Hindlimb muscle (tissue), 1 donor: ENCODE data around the gene CMTM4. TPM values are rescaled to one million over a fixed set of nuclear protein-coding genes. Genes with fewer than 3 reads are reported as not detected.
A peak's percentile ranks its signal among the peaks of the same experiment; 100 is the strongest.

Source experiments
- DNase-seq: peaks from one replicate; pipeline ENCODE4 v3.0.0-alpha.2; 2013
- polyA plus RNA-seq: library from polyadenylated mRNA; unstranded; fragments of 120-200 nt; gene quantifications from one replicate; pipeline ENCODE4 v1.2.1, GENCODE V29; 2013; ENCODE audit not compliant: insufficient read length

CMTM4 gene
- polyA plus RNA-seq, result 8.0 TPM

- peak; percentile 91 for DNase-seq
Measured at GRCh38 chr16:66696669-66697630, at the start of gene CMTM4. Gene CMTM4, minus strand, starts transcription at chr16:66696743. Its CDS starts 218 bp downstream, at chr16:66696525.

GRCh38 chr16:66746048-66746447 lies 49.5 kb upstream of the CMTM4 start:
- DNase-seq, result no peak

DNA sequence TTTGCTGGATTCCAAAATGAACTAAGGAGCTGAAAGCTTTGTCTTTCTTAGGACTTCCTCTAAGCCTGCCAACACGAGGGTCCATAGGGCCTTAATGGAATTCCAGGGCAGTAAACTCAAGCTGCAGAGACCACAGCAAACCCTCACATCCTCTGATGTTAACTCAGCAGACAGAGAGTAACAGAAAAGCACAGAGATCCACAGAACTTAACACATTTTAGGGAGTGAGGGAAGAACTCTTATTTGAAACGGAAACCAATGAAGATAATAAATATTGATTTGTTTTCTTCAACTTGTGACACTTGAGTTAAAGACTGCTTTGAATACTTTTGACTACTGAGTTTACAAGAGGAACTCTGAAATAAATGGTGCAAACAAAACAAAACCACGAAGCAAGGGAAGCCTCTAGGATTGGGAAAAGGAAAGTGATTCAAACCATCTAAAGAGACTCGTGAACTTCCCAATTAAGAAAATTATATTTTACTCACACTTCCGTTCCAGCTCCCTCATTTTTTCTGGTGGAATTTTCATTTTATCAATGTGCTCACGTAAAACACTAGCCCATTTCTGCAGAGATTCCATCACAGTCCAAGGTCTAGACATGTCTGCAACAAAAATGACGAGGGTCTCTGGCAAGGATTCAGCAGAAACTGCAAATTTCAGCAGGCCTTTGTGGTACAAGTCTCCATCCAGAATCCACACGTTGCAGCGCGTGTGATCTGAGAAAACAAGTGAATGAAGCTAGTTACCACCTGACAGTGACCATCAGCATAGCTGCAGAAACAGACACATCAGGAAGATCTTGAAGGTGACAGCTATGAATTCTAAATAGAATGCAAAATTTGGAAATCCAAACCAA lies 45.6 kb upstream of the CMTM4 start:
- DNase-seq, result peak; percentile 46

DNA sequence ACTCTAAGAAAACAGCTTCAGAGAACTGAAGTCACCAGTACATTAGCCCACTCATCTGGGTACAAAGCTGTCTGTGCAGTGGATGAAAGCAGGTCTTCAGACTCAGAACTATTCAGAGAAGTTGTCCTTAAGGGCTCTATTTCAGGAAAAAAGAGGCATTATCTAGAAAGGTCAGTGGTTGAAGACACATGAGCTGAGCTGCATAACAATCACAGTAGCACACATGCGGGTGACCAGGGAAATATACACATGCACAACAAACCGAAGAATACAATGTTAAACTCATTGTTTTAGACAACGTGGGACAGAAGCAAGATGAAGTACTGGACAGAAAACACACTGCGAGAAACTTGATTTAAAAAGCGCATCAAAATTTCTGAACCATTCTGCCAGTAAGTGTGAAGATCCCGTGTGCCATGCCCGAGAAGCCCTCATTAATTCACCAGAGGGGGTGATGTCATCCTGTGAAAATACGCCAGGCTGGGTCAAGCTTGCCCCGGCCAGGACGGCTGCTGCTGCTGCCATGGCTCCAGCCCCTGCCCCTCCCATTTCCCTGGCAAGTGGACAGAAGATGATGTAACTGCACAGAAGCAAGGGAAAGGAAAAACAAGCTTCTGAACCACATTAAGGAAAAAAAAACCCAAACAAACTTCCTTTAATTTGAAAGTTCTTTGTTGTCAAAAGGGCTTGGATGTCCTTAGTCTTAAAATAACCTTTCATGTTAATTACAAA lies 44.8 kb upstream of the CMTM4 start:
- DNase-seq, result peak; percentile 92

GRCh38 chr16:66740533-66740932 lies 44.0 kb upstream of the CMTM4 start:
- DNase-seq, result no peak

- no peak for DNase-seq
Measured at GRCh38 chr16:66740010-66740409, 43.5 kb upstream of the CMTM4 start.

DNA sequence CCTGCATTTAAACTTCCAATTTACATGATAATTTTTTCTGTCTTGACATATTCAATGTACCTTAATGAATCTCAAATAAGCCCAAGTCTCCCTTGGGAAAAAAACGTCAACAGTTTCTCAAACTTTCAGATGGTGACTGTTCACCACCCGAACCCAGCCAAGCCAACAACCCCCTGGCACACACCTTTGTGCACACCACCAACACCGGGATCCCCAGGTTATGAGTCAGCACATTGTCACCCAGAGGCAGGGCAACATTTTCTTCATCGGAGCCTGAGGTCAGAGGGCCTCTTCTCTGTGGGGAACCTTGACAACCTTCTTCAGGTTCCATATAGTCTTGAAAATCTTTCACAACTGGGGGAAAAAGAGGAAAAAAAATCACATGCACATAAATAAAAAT lies 39.3 kb upstream of the CMTM4 start:
- DNase-seq, result no peak

DNA sequence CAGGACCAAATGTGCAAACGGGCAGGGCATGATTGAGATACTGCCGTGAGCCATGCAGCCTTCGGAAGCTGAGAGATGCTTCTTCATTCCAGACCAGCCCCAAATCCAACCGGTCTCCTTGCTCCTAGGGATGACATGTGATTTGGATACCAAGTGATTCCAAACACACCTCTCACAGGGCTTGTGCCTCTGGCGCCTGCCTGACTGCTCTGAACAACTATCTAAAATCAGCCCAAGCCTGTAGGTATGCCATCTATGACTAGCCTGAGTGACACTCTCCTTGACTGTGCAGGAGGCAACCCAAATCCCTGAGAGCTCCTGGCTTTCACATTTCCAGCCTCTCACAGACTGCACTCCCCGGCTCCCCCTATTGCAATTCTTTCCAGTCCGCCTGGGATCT lies 34.6 kb upstream of the CMTM4 start:
- DNase-seq, result no peak

DNA sequence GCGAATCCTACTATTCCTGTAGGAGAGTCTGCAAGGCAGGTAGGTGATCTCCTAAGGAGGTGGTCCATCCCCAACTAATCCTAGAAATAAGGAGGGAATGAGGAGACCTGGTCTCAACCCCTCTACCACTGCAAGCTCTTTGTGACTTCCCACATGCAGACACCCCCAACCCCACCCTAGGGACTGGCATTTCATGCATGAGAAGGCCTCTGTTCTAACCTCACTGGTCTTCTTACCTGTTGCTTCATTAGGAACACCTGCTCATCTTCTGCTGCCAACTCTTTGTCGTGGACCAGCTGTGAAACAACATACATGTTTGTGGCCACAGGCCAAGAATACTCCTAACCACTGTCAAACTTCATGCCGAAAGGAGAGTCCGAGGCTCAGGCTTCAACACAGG lies 32.3 kb upstream of the CMTM4 start:
- no peak for DNase-seq

DNA sequence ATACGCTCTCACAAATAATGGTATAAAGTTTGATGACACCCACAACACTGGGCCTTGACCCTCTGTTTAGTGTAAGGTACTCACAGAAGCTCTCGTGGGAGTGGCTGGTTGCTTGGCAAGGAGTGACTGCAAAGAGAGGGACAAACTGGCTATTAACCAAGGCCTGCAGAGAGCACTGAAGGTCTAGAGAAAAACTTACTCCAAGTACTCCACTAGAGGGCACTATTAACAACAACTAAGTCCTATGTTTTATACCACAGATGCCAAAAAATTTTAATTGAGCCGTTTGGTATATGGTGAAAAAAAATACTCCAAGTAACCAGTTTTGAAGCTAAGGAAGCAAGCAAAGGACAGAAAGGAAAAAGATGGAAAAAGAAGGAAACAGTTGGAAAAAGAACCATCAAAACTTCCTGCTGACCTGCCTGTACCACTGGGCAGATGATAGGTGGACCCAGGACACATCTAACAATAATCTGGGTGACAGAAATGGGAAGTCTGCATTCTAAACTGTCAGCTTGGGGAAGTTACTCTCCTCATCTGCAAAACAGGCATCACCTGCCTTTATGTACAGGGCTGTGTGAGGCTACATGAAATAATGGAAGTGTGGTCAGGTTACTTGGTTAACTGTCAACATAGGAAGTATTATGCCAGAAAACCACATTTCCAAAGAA lies 31.7 kb upstream of the CMTM4 start:
- DNase-seq, result peak; percentile 61

- DNase-seq, result no peak
Measured at GRCh38 chr16:66720766-66721165, 24.2 kb upstream of the CMTM4 start.

DNA sequence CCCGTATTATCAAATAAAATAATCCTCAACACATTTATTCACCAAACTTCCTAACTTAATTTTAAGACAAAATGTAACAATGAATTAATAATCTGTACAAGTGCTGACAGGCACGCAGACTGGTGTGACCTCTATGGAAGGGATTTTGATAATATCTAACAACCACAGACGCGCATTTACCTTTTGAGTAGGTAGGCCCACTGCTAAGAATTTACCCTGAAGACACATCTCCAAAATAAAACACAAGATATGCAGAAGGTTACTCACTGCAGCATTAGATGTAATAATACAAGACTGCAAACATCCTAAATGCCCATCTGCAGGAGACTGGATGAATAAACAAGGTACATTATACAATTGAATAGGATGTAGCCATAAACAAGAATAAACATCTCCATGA lies 22.7 kb upstream of the CMTM4 start:
- DNase-seq, result no peak

DNA sequence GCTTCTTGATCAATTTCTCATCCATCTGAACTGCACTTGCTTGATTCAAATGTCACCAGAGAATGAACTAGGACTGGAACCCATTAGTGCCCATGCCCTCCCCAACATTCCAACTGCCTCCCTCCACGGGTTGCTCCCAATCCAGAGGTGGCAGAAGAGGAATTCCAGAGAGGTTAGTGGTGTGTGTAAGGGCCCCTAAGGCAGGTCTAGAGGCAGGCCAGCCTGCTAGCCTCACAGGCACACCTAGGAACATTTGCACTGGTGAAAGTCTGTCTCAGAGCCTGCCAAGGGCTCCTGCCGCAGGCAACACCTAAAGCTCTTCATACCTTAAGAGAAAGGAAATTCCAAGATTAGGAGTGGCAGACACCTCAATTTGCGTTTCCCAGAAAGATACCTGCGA lies 21.2 kb upstream of the CMTM4 start:
- no peak for DNase-seq

DNA sequence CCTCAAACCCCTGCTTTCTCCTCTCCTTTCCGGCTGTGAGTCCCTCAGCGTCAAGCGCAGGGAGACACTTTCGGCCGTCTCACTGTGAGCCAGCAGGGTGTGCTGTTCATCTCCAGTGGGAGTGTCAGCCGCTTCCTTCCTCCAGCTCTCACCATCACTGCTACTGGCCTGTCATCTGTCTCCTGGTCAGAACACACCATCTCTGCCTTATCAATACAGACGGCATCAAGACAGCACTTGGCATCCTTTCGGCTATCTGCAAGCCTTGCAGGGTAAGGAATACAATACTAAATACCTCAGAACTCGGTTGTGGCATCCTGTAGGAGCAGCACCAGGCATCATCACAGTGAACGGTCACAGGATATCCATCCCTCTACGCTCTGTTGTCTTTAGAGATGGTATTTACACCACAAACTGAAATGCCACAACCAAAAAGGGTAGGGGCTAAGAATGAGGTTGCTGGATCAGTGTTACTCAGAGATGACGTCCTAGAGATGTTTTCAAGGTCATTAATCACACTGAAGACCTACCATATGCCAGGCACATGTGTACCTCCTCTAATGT lies 20.7 kb upstream of the CMTM4 start:
- DNase-seq, result no peak

DNA sequence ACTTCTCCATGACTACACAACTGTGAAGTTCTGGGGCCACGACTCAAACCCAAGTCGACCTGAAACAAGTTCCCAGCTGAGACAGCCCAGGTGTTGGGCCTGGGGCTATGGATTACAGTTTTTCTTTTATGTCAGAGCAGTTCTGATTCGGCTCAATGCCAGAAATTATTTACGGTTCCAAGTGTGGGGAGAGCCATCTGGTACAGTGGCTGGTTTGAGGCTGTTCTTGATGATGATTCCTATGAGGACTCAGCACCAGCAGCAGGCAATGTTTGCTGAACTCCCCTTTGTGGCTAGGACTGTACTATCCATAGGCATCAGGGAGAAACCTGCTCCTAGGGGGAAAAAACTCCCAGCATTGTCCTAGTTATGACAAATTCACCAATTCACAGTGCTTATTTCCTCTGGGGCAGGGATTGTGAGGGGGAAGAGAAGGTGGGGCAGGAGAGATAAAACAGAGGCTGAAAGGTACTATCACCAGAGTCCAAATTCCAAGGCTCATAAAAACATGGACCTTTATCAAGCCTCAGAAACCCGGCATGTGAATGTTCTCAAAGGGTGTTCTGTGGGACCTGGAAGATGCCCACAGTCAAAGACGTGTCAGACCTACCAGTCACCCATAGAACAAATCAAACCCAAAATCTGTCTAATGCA lies 18.2 kb upstream of the CMTM4 start:
- no peak for DNase-seq

- DNase-seq, result no peak
Measured at GRCh38 chr16:66714062-66714461, 17.5 kb upstream of the CMTM4 start.

- no peak for DNase-seq
Measured at GRCh38 chr16:66713076-66713475, 16.5 kb upstream of the CMTM4 start.

DNA sequence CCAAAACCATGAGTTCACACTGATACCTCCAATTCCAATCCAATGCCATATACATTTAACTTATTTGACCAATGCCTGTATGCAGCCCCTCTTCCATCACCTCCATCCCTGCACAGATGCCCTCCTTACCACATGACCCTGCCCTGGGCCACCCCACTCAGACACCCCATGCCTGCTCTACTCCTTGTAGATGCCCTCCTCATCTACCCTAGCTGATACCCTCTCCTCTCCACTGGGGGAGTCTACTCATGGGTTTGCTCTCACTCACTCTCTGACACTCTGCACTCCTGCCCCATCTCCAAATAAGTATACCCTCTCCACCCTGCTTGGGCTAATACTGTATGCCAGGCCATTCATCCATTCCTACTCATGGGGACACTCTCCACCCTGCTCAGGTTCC lies 16.0 kb upstream of the CMTM4 start:
- no peak for DNase-seq

GRCh38 chr16:66711581-66711980 lies 15.0 kb upstream of the CMTM4 start:
- DNase-seq, result no peak

DNA sequence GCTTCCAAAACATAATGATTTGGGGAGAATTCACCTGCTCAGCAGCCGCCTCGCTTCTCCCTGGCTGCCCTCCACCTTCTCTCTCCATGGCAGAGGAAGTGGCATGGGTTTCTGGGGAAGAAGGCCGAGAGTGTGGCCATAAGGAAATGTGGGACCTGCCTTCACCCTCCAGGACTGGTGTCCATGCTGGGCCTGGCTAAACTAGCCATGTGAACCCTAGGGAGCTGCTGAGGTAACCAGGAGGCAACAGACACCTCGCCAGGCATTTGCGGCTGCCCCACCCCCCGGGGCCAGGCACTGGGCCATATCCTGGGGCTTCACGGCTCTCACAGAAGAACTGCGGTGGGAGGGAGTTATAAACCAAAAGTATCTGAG lies 9.9 kb upstream of the CMTM4 start:
- no peak for DNase-seq

DNA sequence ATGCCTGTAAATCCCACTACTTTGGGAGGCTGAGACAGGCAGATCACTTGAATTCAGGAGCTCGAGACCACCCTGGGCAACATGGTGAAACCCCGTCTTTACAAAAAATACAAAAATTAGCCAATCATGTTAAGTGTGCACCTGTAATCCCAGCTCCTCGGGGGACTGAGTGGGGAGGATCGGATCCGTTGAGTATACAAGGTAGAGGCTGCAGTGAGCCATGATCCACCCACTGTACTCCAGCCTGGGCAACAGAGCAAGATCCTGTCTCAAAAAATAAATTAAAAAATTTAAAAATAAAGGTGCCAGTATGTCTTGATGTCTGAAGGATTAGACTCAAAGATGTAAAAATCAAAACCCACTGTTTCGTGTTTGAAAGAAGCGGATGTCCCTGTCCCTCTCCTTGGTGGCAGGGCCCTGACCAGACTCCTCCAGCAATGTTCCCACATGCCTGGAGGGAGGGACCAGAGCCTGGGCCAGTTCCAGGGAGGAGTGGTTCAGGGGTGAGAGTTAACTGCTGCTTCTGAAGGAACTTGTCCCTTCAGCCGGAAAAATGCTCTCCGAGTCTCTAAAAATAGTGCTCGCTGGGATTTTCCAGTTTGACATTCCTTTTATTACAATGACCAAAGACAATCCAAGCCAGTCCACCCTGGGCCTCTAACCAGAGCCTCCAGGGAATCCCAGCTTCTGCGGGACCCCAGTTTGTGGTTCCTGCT lies 9.4 kb upstream of the CMTM4 start:
- peak; percentile 59 for DNase-seq
